GM23248 (cell line): ENCODE data around the gene ZG16B.

Source experiments
- EZH2 ChIP-seq: fragments of 200-600 bp; sonication (generic); IDR thresholded peaks from 2 replicates; pipeline ENCODE4 v1.6.1; 2018; ENCODE audit warnings: antibody characterized with exemption, mild to moderate bottlenecking; ENCODE audit not compliant: insufficient read depth, poor library complexity, severe bottlenecking
- EZH2phosphoT487 ChIP-seq: fragments of 200-600 bp; sonication (generic); IDR thresholded peaks from 2 replicates; pipeline ENCODE4 v1.6.1; 2018; ENCODE audit warnings: antibody characterized with exemption, moderate library complexity, mild to moderate bottlenecking, low read depth; ENCODE audit not compliant: insufficient read depth

- TF ChIP-seq EZH2phosphoT487 = no peak
- TF ChIP-seq EZH2 = no peak
Measured at GRCh38 chr16:2795395-2796143, 34.5 kb upstream of the ZG16B start.
